A549 (cell line): ENCODE results near the gene EPHB1. TPM values are rescaled to one million over a fixed set of nuclear protein-coding genes. Genes with fewer than 3 reads are reported as not detected.

ENCODE experiments used
- ATAC-seq, 2 experiments: fragments of 200-7000 bp in 1 of 2; fragments of >200 bp in 1 of 2; cut with Nextera tagmentation in 1 of 2; cut with Tn5 transposase in 1 of 2; 3 replicates each; pipeline versions ENCODE4 v1.8.0 to v1.9.1; 2018 to 2020; ENCODE audit warnings: mild to moderate bottlenecking in 1 of 2, moderate library complexity in 1 of 2
- CTCF ChIA-PET: fragments of 300-600 bp; sonication (Branson Sonifier 250); formaldehyde crosslinking; extraction: SDS; loops from one replicate; lab custom pipeline; 2021; ENCODE audit warnings: antibody characterized with exemption, inconsistent platforms; lab: Yijun Ruan, JAX
- POLR2A ChIA-PET: fragments of 350-600 bp; formaldehyde crosslinking; extraction: SDS; loops from one replicate; lab custom pipeline; 2021; ENCODE audit warnings: antibody characterized with exemption, inconsistent platforms; lab: Yijun Ruan, JAX
- DNase-seq, 2 experiments: peaks; one replicate each; pipeline versions ENCODE4 v3.0.0 to v3.0.0-alpha.2; 2011 to 2016; ENCODE audit warnings: low read depth in 1 of 2, low spot score in 1 of 2
- FAIRE-seq: peaks from 2 replicates; lab custom pipeline; 2011; peaks lifted over from hg19 to GRCh38; lab: Jason Lieb, UNC
- H3K27ac ChIP-seq, 2 experiments: fragments of >200 bp; sonication (Bioruptor Twin); formaldehyde crosslinking; 3 replicates each; pipeline ENCODE4 v1.5.1; 2016 to 2017
- H3K4me1 ChIP-seq: fragments of >200 bp; sonication (Bioruptor Twin); formaldehyde crosslinking; 3 replicates; pipeline ENCODE4 v1.6.1; 2016
- H3K4me2 ChIP-seq: fragments of >200 bp; sonication (Bioruptor Twin); formaldehyde crosslinking; 3 replicates; pipeline ENCODE4 v1.6.1; 2016
- H3K4me3 ChIP-seq: fragments of >200 bp; sonication (Bioruptor Twin); formaldehyde crosslinking; 3 replicates; pipeline ENCODE4 v1.5.1; 2016
- H3K9me3 ChIP-seq: fragments of >200 bp; sonication (Bioruptor Twin); formaldehyde crosslinking; 3 replicates; pipeline ENCODE4 v1.6.1; 2016
- BCL3 ChIP-seq: fragments of >200 bp; sonication (Bioruptor Twin); formaldehyde crosslinking; IDR thresholded peaks from 3 replicates; pipeline ENCODE4 v1.6.1; 2016
- CEBPB ChIP-seq, 2 experiments: fragments of >200 bp in 1 of 2; sonication (Bioruptor Twin) in 1 of 2; formaldehyde crosslinking in 1 of 2; IDR thresholded peaks; 2 replicates each; pipeline ENCODE4 v1.6.1; 2012 to 2016
- CHD4 ChIP-seq: fragments of 200-600 bp; sonication (generic); IDR thresholded peaks from 2 replicates; pipeline ENCODE4 v1.6.1; 2016; ENCODE audit warnings: antibody characterized with exemption, mild to moderate bottlenecking, borderline replicate concordance
- EHMT2 ChIP-seq: fragments of 200-600 bp; sonication (generic); IDR thresholded peaks from 2 replicates; pipeline ENCODE4 v1.6.1; 2016; ENCODE audit warnings: antibody characterized with exemption, low read depth, mild to moderate bottlenecking, moderate library complexity
- FOSL2 ChIP-seq, 2 experiments: fragments of 450-650 bp in 1 of 2; fragments of >200 bp in 1 of 2; sonication (Bioruptor Twin) in 1 of 2; formaldehyde crosslinking; IDR thresholded peaks; 2 replicates each; pipeline versions ENCODE4 v1.5.0 to v1.6.1; 2016 to 2020; ENCODE audit warnings: mild to moderate bottlenecking in 1 of 2, moderate library complexity in 1 of 2
- FOXS1 ChIP-seq: fragments of 250-450 bp; sonication (Bioruptor Pico); IDR thresholded peaks from 2 replicates; pipeline ENCODE4 v1.5.0; 2020; ENCODE audit warnings: mild to moderate bottlenecking, moderate library complexity
- GATA3 ChIP-seq: IDR thresholded peaks from 2 replicates; pipeline ENCODE4 v1.6.1; 2012; ENCODE audit warnings: borderline replicate concordance
- HES2 ChIP-seq: fragments of >200 bp; sonication (Bioruptor Twin); formaldehyde crosslinking; IDR thresholded peaks from 2 replicates; pipeline ENCODE4 v1.6.1; 2016
- HMGXB4 ChIP-seq: fragments of 250-450 bp; sonication (Bioruptor Pico); IDR thresholded peaks from 2 replicates; pipeline ENCODE4 v1.5.0; 2021; ENCODE audit warnings: mild to moderate bottlenecking, moderate library complexity, borderline replicate concordance
- HOXA7 ChIP-seq: fragments of 250-450 bp; sonication (Bioruptor Pico); IDR thresholded peaks from 2 replicates; pipeline ENCODE4 v1.5.0; 2020; ENCODE audit warnings: mild to moderate bottlenecking, moderate library complexity
- HOXB13 ChIP-seq: fragments of 250-450 bp; sonication (Bioruptor Pico); IDR thresholded peaks from 2 replicates; pipeline ENCODE4 v1.5.0; 2020; ENCODE audit warnings: low read depth, mild to moderate bottlenecking, moderate library complexity
- HOXB5 ChIP-seq: fragments of 250-450 bp; sonication (Bioruptor Pico); IDR thresholded peaks from 2 replicates; pipeline ENCODE4 v1.5.0; 2020; ENCODE audit warnings: mild to moderate bottlenecking, moderate library complexity
- KDM5A ChIP-seq: fragments of 200-600 bp; sonication (generic); IDR thresholded peaks from 2 replicates; pipeline ENCODE4 v1.6.1; 2016; ENCODE audit warnings: antibody characterized with exemption, mild to moderate bottlenecking
- MAFK ChIP-seq: fragments of 450-650 bp; IDR thresholded peaks from 2 replicates; pipeline ENCODE4 v1.6.1; 2014; ENCODE audit not compliant: partially characterized antibody
- PBX3 ChIP-seq: IDR thresholded peaks from 2 replicates; pipeline ENCODE4 v1.6.1; 2012
- RCOR1 ChIP-seq: fragments of 150-350 bp; IDR thresholded peaks from 2 replicates; pipeline ENCODE4 v1.6.1; 2014; ENCODE audit warnings: antibody characterized with exemption, low read length, low read depth
- REST ChIP-seq: fragments of 200-600 bp; sonication (generic); IDR thresholded peaks from 2 replicates; pipeline ENCODE4 v1.6.1; 2016; ENCODE audit warnings: antibody characterized with exemption, mild to moderate bottlenecking, moderate library complexity
- RFX5 ChIP-seq: fragments of 450-650 bp; IDR thresholded peaks from 2 replicates; pipeline ENCODE4 v1.7.1; 2014; ENCODE audit warnings: antibody characterized with exemption, mild to moderate bottlenecking, moderate library complexity
- ZC3H11A ChIP-seq: fragments of 450-650 bp; IDR thresholded peaks from 2 replicates; pipeline ENCODE4 v1.6.1; 2014; ENCODE audit warnings: antibody characterized with exemption, mild to moderate bottlenecking
- WGBS: methylation state at CpG from one replicate; pipeline ENCODE4 v1.1.6; 2017; ENCODE audit errors: missing lambda C conversion rate; 5-methylcytosine and 5-hydroxymethylcytosine counted together
- polyA plus RNA-seq, 4 experiments: library from polyadenylated mRNA; depleted of rRNA in 3 of 4; stranded (reverse); fragments of >200 nt; fragmentation: RNase III in 1 of 4; extraction: RNeasy Plus Mini Kit Qiagen cat#74134 plus additional on column Dnase treatment in 1 of 4; gene quantifications; 2 replicates in 3 of 4; 3 replicates in 1 of 4; pipeline ENCODE4 v1.2.3, GENCODE V29; 2011 to 2017

Gene EPHB1
- polyA plus RNA-seq, 2 of the 4 experiments (the other 2 are of a cell fraction) = 0.18 to 0.21 TPM

- no peaks in the 10 kb centered on the region for H3K9me3 ChIP-seq
- CTCF ChIA-PET = no interaction called here
- ATAC-seq (no peak), FAIRE-seq (no peak), DNase-seq (no peak)
- TF ChIP-seq RCOR1 (no peak), RFX5 (no peak), PBX3 (no peak), HOXB5 (CRISPR knock-in tag) (no peak)
- 7% methylated on average over 8 of the region's 8 CpGs for WGBS
- no peak overlapping the region for H3K4me3 ChIP-seq
- no peak overlapping the region for H3K4me2 ChIP-seq
- H3K4me1 ChIP-seq = no peaks in the 10 kb centered on the region
- POLR2A ChIA-PET = no interaction called here
- H3K27ac ChIP-seq = no peak overlapping the region
These were observed 339.0 kb downstream of the EPHB1 start for GRCh38 chr3:135133905-135134683.

- Histone ChIP-seq H3K4me3 (no peak overlapping the region), H3K4me2 (no peak overlapping the region), H3K4me1 (no peaks in the 10 kb centered on the region), H3K27ac (no peak overlapping the region), H3K9me3 (no peaks in the 10 kb centered on the region)
- DNase-seq (no peak), FAIRE-seq (no peak), ATAC-seq (no peak)
- WGBS = 2% methylated on average over 3 of the region's 3 CpGs
- TF ChIP-seq GATA3 (no peak), REST (no peak), CHD4 (no peak), ZC3H11A (no peak), HOXA7 (CRISPR knock-in tag) (no peak), MAFK (no peak), FOSL2 (IDR thresholded peaks at IDR 0.05) (no peak), FOSL2 (CRISPR knock-in tag; IDR thresholded peaks at IDR 0.05) (no peak)
- CTCF ChIA-PET = no interaction called here
- POLR2A ChIA-PET = no interaction called here
These were observed 339.6 kb downstream of the EPHB1 start for GRCh38 chr3:135134684-135135075.

GRCh38 chr3:135135445-135135844 is 340.4 kb downstream of the EPHB1 start:
- CTCF ChIA-PET = no interaction called here
- FAIRE-seq = no peak
- Histone ChIP-seq H3K4me1 (no peaks in the 10 kb centered on the region), H3K9me3 (no peaks in the 10 kb centered on the region), H3K27ac (no peak overlapping the region), H3K4me3 (no peak overlapping the region), H3K4me2 (no peak overlapping the region)
- WGBS = 0% methylated on average over 1 of the region's 1 CpG
- no peak for DNase-seq
- ATAC-seq = no peak
- TF ChIP-seq HMGXB4 (CRISPR knock-in tag) (no peak), HOXB13 (CRISPR knock-in tag) (no peak), PBX3 (no peak), FOXS1 (CRISPR knock-in tag) (no peak), RCOR1 (no peak), BCL3 (no peak), GATA3 (no peak), CEBPB (IDR thresholded peaks at IDR 0.05) (no peak), EHMT2 (no peak), HOXB5 (CRISPR knock-in tag) (no peak), KDM5A (no peak), HES2 (no peak)
- POLR2A ChIA-PET = no interaction called here
